T-helper 22 cell (primary cell): Measurements from ENCODE around the gene CSK.

Source experiments
- DNase-seq: peaks from one replicate; pipeline ENCODE4 v3.0.0-alpha.2; 2020; ENCODE audit warnings: low read depth

Gene CSK

GRCh38 chr15:74801311-74801997, 19.6 kb downstream of the CSK start:
- no peak for DNase-seq

- no peak for DNase-seq
These were observed 20.4 kb downstream of the CSK start for GRCh38 chr15:74802290-74802689.

- DNase-seq = no peak
These were observed 21.1 kb downstream of the CSK start for GRCh38 chr15:74802862-74803447.

GRCh38 chr15:74804935-74805334, 23.1 kb downstream of the CSK start:
- DNase-seq = no peak

- no peak for DNase-seq
These were observed 25.4 kb downstream of the CSK start for GRCh38 chr15:74807282-74807681.

- DNase-seq = no peak
These were observed 26.4 kb downstream of the CSK start for GRCh38 chr15:74808078-74808839.

GRCh38 chr15:74808840-74809229, 27.0 kb downstream of the CSK start:
- DNase-seq = no peak

GRCh38 chr15:74809242-74809641, 27.4 kb downstream of the CSK start:
- no peak for DNase-seq

GRCh38 chr15:74809956-74810355, 28.1 kb downstream of the CSK start:
- DNase-seq = no peak

- no peak for DNase-seq
These were observed 30.7 kb downstream of the CSK start, which contains the start of gene LMAN1L for GRCh38 chr15:74812533-74812932. Gene LMAN1L, plus strand, starts transcription at chr15:74812835. Its CDS starts 20 bp downstream, at chr15:74812855.

- no peak for DNase-seq
These were observed 33.4 kb downstream of the CSK start for GRCh38 chr15:74815121-74815934.

- no peak for DNase-seq
These were observed 34.1 kb downstream of the CSK start for GRCh38 chr15:74815961-74816360.

GRCh38 chr15:74816624-74817369, 34.9 kb downstream of the CSK start:
- no peak for DNase-seq

- DNase-seq = no peak
These were observed 35.5 kb downstream of the CSK start for GRCh38 chr15:74817370-74817737.

- no peak for DNase-seq
These were observed 38.2 kb downstream of the CSK start for GRCh38 chr15:74820056-74820455.

- DNase-seq = no peak
These were observed 39.4 kb downstream of the CSK start for GRCh38 chr15:74821091-74821789.

- no peak for DNase-seq
These were observed 39.9 kb downstream of the CSK start for GRCh38 chr15:74821790-74822158.

- DNase-seq = no peak
These were observed 40.4 kb downstream of the CSK start for GRCh38 chr15:74822233-74822632.

GRCh38 chr15:74823324-74823723, 41.4 kb downstream of the CSK start:
- DNase-seq = no peak

GRCh38 chr15:74824976-74825375, 43.1 kb downstream of the CSK start:
- DNase-seq = no peak

GRCh38 chr15:74825866-74826265, 44.0 kb downstream of the CSK start:
- DNase-seq = no peak
